AG08395 (cell line): Measurements from ENCODE around the gene PRRC2C.
"Not testable (repeated sequence)": the region's sequence is repeated elsewhere in the genome, so short reads cannot be mapped to it uniquely, and the experiment has no call there.

Experiments used
- DNase-seq: peaks from one replicate; pipeline ENCODE4 v3.0.0; 2012; ENCODE audit warnings: mixed read lengths, low spot score

The PRRC2C gene

DNA sequence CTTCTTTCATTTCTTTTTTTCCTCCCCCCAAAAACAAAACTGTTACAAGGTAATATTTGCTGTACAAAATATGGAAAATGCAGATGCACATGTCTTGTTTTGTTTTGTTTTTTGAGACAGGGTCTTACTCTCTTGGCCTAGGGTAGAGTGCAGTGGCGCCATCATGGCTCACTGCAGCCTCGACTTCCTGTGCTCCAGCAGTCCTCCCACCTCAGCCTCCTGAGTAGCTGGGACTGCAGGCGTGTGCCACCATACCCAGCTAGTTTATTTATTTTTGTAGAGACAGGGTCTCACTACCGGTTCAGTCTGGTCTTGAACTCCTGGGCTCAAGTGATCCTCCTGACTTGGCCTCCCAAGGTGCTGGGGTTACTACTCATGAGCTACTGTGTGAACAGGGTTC is 15.5 kb downstream of the PRRC2C start:
- DNase-seq = no peak

- DNase-seq = no peak
Measured at GRCh38 chr1:171501305-171502024, 16.1 kb downstream of the PRRC2C start.

GRCh38 chr1:171506525-171507304 is 21.4 kb downstream of the PRRC2C start:
- no peak for DNase-seq

DNA sequence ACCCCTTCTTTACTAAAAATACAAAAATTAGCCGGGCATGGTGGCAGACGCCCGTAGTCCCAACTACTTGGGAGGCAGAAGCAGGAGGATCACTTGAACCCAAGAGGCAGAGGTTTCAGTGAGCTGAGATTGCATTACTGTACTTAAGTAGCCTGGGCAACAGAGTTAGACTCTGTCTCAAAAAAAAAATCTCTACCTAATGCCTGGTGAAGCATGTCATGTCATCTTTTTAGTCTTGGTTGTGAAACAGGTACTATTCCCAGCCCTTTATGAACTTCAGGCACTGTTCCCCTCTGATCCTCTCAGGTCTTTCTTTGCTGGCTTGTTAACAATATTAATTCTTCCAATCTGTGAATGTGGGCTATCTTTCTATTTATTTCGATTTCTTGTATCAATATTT is 22.1 kb downstream of the PRRC2C start:
- no peak for DNase-seq

- DNase-seq = no peak
Measured at GRCh38 chr1:171509191-171509590, 23.9 kb downstream of the PRRC2C start.

GRCh38 chr1:171513743-171514142 is 28.4 kb downstream of the PRRC2C start:
- no peak for DNase-seq

GRCh38 chr1:171515299-171515698 is 30.0 kb downstream of the PRRC2C start:
- DNase-seq = no peak

GRCh38 chr1:171515741-171516140 is 30.4 kb downstream of the PRRC2C start:
- no peak for DNase-seq

DNA sequence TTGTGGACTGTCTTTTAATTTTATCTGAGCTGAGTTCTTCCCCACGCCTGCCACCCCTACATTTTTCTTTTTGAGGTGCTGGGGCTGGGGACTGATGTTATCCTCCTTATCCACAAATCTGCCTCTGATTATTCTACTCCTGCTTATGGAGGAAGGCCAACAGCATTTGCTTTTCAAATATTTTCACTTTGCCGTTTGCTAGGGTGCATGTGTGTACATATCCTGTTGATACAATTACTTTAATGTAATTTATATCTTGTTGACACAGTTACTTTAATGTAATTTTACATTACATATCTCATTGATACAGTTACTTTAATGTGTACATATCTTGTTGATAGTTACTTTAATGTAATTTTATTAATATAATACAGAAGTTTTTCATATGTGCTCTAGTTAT is 36.2 kb downstream of the PRRC2C start:
- DNase-seq = no peak

DNA sequence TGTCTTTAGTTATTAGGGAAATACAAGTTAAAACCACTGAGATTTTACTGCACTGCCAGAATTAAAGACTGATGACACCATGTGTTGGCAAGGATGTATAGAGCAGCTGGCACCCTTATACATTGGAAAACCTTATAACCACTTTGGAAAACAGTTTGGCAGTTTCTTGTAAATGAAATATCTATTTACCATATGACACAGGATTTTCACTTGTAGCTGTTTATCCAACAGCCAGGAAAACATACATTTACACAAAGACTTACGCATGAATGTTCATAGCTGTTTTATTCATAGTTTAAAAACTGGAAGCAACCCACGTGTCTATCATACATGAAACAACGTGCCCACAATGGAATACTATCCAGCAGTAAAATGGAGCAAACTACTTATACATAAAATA is 45.3 kb downstream of the PRRC2C start:
- no peak for DNase-seq

DNA sequence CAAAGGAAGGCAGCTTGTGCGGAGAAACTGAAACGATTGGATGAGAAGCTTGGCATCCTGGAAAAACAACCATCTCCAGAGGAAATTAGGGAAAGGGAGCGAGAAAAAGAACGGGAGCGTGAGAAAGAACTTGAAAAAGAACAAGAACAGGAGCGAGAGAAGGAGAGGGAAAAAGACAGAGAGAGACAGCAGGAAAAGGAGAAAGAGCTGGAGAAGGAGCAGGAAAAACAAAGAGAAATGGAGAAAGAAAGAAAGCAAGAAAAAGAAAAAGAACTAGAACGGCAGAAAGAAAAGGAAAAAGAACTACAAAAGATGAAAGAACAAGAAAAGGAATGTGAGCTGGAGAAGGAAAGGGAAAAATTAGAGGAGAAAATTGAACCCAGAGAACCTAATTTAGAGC is 47.2 kb downstream of the PRRC2C start:
- DNase-seq = no peak

GRCh38 chr1:171545523-171545922 is 60.2 kb downstream of the PRRC2C start:
- DNase-seq = no peak

- DNase-seq = no peak
Measured at GRCh38 chr1:171550050-171550449, 64.7 kb downstream of the PRRC2C start.

DNA sequence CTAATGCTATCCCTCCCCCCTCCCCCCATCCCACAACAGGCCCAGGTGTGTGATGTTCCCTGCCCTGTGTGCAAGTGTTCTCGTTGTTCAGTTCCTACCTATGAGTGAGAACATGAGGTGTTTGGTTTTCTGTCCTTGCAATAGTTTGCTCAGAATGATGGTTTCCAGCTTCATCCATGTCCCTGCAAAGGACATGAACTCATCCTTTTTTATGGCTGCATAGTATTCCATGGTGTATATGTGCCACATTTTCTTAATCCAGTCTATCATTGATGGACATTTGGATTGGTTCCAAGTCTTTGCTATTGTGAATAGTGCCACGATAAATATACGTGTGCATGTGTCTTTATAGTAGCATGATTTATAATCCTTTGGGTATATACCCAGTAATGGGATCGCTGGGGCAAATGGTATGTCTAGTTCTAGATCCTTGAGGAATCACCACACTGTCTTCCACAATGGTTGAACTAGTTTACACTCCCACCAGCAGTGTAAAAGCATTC is 65.3 kb downstream of the PRRC2C start:
- DNase-seq = not testable (repeated sequence)

- DNase-seq = not testable (repeated sequence)
Measured at GRCh38 chr1:171553960-171554359, 68.6 kb downstream of the PRRC2C start.

DNA sequence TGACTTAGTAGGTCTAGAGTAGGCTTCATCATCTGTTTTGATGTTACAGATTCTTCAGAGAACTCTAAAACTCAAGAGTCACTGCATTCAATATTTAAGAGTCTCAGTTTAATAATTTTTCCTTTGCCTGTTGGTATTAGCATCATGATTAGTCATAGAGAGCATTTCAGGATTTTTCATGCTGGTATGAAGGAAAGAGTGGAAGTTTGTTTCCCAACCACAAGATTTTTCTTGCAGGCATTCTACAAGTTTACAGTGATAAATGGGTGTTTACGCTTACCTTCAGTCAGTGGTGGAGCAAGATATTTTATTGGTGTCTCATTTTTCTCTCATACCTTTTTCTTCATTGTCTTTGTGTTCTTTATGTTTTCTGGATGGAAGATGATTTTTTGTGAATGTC is 78.3 kb downstream of the PRRC2C start:
- DNase-seq = peak; percentile 28

DNA sequence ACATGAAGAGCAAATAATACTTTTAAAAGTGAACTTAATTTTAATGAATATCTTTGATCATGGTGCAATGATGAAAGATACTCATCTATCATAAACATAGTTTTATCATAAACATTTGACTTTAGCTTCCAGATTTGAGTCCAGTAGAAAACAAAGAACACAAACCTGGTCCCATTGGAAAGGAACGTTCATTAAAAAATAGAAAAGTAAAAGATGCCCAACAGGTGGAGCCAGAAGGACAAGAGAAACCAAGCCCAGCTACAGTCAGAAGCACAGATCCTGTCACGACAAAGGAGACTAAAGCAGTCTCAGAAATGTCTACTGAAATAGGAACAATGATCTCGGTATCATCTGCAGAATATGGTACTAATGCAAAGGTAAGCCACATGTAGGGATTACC is 81.1 kb downstream of the PRRC2C start:
- DNase-seq = no peak

GRCh38 chr1:171570295-171570694 is 85.0 kb downstream of the PRRC2C start:
- DNase-seq = no peak

- DNase-seq = no peak
Measured at GRCh38 chr1:171576144-171576543, 90.8 kb downstream of the PRRC2C start.

DNA sequence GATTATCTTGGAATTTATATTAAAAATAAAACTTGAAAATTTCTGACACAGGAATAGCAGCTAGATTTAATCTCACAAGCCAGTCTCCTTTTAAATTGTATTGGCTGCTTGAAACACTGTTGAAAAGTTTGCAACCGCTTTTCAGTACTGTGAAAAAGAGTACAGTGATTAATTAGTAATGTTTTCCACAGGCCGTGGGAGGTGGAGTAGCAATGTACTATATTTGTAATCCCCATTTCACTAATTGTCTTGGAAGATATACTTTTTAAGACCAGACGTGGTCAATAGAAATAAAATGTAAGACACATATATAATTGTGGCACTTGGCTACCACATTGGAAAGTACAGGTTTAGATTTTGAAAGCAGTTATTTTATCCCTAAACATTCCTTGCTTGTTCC is 95.9 kb downstream of the PRRC2C start:
- DNase-seq = no peak

DNA sequence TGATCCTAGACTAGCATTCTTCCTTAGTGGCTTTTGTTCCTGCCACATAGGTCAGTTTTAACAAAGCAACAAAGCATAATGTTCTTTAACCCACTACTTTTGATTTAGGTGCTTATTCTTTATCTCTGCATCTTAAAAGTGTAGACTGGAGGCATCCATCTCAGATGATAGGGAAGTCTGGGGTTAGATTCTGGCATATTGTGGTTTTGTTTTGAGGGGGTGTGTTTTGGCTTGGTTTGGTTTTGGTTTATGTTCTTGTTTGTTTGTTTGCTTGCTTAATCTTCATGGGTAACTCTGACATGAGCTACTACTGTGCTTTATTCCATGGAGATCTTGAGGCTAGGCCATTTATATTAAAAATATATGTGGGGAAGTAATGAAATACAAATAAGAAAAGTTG is 96.4 kb downstream of the PRRC2C start:
- no peak for DNase-seq

DNA sequence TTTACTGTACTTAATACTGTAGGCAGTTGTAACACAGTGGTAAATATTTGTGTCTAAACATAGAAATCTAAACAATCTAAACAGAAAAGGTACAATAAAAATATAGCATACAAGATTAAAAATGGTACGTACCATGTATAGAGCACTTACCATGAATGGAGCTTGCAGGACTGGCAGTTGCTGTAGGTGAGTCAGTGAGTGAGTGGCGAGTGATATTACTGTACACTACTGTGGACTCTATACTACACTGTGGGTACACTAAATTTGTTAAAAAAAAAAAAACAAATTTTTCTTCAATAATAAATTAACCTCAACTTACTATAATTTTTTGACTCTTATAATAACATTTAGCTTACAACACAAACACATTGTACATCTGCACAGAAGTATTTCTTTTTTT is 97.3 kb downstream of the PRRC2C start:
- DNase-seq = no peak

GRCh38 chr1:171583591-171584201 is 98.4 kb downstream of the PRRC2C start:
- DNase-seq = no peak
